Caco-2 (cell line): Measurements from ENCODE around the gene SH3GLB2. TPM values are rescaled to one million over a fixed set of nuclear protein-coding genes. Genes with fewer than 3 reads are reported as not detected.

Source experiments
- BruUV-seq: library from RNA; stranded (reverse); fragments of 400-500 nt; replicated peaks from 2 replicates; lab custom pipeline; 2021; lab: Mats Ljungman, UMichigan
- CTCF ChIA-PET: fragments of 300-600 bp; sonication (Branson Sonifier 250); formaldehyde crosslinking; loops from one replicate; lab custom pipeline; 2022; ENCODE audit warnings: antibody characterized with exemption; lab: Charles Lee
- POLR2A ChIA-PET: fragments of 300-600 bp; sonication (Branson Sonifier 250); formaldehyde crosslinking; loops from one replicate; lab custom pipeline; 2022; ENCODE audit warnings: antibody characterized with exemption; lab: Charles Lee
- DNase-seq, 2 experiments: peaks; one replicate each; pipeline versions ENCODE4 v3.0.0 to v3.0.0-alpha.2; 2020 to 2022
- H3K27me3 ChIP-seq: replicated peaks from 2 replicates; pipeline ENCODE4 v1.6.0; 2011; ENCODE audit warnings: low read length; ENCODE audit not compliant: control insufficient read depth, insufficient read depth
- H3K36me3 ChIP-seq: 2 replicates; pipeline ENCODE4 v1.5.1; 2011; ENCODE audit warnings: low read length; ENCODE audit not compliant: control insufficient read depth, insufficient read depth
- H3K4me1 ChIP-seq: fragments of 250-450 bp; sonication (Bioruptor Pico); 2 replicates; pipeline ENCODE4 v1.5.1; 2020; ENCODE audit warnings: mild to moderate bottlenecking
- H3K4me3 ChIP-seq: 2 replicates; pipeline ENCODE4 v1.5.1; 2011; ENCODE audit warnings: low read depth, mild to moderate bottlenecking, control low read depth, low read length
- H3K9me3 ChIP-seq: fragments of 250-450 bp; sonication (Bioruptor Pico); 2 replicates; pipeline ENCODE4 v1.5.1; 2020; ENCODE audit warnings: mild to moderate bottlenecking, moderate library complexity
- H3K27ac Mint-ChIP-seq: one replicate; pipeline ENCODE4 v1.8.0; 2022; ENCODE audit warnings: mixed read lengths; ENCODE audit not compliant: unreplicated experiment
- H3K27me3 Mint-ChIP-seq: one replicate; pipeline ENCODE4 v1.8.0; 2022; ENCODE audit warnings: mixed read lengths; ENCODE audit not compliant: insufficient read depth, unreplicated experiment
- H3K36me3 Mint-ChIP-seq: one replicate; pipeline ENCODE4 v1.8.0; 2022; ENCODE audit warnings: mild to moderate bottlenecking, mixed read lengths; ENCODE audit not compliant: insufficient read depth, unreplicated experiment
- H3K4me1 Mint-ChIP-seq: one replicate; pipeline ENCODE4 v1.8.0; 2022; ENCODE audit warnings: low read depth, mixed read lengths; ENCODE audit not compliant: unreplicated experiment
- H3K4me3 Mint-ChIP-seq: one replicate; pipeline ENCODE4 v1.8.0; 2022; ENCODE audit warnings: mild to moderate bottlenecking, moderate library complexity, mixed read lengths; ENCODE audit not compliant: unreplicated experiment
- H3K9me3 Mint-ChIP-seq: one replicate; pipeline ENCODE4 v1.8.0; 2022; ENCODE audit warnings: mixed read lengths; ENCODE audit not compliant: unreplicated experiment
- intact Hi-C: fragments of 100-400 bp; cut with micrococcal nuclease; formaldehyde crosslinking; loops from one replicate; pipeline ENCODE4 v1.10.0; 2022; ENCODE audit not compliant: unreplicated experiment
- total RNA-seq: library from RNA; stranded (reverse); gene quantifications from 2 replicates; pipeline ENCODE4 v1.2.3, GENCODE V29; 2022
- TF ChIP-seq, protein P1 (sequence below), 2 experiments: fragments of 200-600 bp in 1 of 2; IDR thresholded peaks; 1 replicate in 1 of 2; 2 replicates in 1 of 2; pipeline versions ENCODE4 v1.5.1 to v1.8.0; 2011 to 2022; ENCODE audit warnings: antibody characterized with exemption in 1 of 2, control low read depth in 1 of 2, inconsistent platforms in 1 of 2, low read depth in 1 of 2, low read length in 1 of 2, mild to moderate bottlenecking in 1 of 2, moderate library complexity in 1 of 2; ENCODE audit not compliant: insufficient read depth in 1 of 2, severe bottlenecking in 1 of 2, unreplicated experiment in 1 of 2

SH3GLB2 gene
- total RNA-seq, 1 experiment from 2014 or later = 66.7 TPM

DNA sequence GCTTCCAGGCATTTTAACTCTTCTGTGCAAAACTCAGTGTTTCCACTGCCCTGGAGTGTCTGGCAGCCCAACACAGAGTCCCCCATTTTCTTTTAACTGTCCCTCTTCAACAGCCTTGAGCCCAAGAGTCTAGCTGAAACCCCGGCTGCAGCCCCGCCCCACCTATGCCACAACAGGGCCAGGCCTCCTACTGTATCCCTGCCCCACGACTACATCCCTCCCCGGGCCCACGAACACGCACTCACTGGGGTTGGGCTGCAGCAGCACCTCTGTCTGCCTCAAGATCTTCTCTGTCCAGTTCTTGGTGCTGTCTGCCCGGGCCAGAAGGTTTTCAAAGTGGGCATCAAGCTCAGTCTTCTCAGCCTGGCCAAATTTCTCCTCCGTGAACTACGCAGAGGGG, 6.1 kb downstream of the SH3GLB2 start:
- Mint-ChIP-seq H3K4me3 (no peak overlapping the region), H3K9me3 (no peaks in the 10 kb centered on the region), H3K27ac (no peak overlapping the region), H3K36me3 (peaks cover 38% of the 10 kb centered on the region), H3K4me1 (peaks cover 31% of the 10 kb centered on the region), H3K27me3 (no peaks in the 10 kb centered on the region)
- H3K4me1 ChIP-seq = peaks cover 12% of the 10 kb centered on the region
- TF ChIP-seq, protein P1, sequence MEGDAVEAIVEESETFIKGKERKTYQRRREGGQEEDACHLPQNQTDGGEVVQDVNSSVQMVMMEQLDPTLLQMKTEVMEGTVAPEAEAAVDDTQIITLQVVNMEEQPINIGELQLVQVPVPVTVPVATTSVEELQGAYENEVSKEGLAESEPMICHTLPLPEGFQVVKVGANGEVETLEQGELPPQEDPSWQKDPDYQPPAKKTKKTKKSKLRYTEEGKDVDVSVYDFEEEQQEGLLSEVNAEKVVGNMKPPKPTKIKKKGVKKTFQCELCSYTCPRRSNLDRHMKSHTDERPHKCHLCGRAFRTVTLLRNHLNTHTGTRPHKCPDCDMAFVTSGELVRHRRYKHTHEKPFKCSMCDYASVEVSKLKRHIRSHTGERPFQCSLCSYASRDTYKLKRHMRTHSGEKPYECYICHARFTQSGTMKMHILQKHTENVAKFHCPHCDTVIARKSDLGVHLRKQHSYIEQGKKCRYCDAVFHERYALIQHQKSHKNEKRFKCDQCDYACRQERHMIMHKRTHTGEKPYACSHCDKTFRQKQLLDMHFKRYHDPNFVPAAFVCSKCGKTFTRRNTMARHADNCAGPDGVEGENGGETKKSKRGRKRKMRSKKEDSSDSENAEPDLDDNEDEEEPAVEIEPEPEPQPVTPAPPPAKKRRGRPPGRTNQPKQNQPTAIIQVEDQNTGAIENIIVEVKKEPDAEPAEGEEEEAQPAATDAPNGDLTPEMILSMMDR (IDR thresholded peaks at IDR 0.05; ENCODE audit: insufficient read depth in 1 of 2, low read depth in 1 of 2, low read length in 1 of 2, severe bottlenecking in 1 of 2, unreplicated experiment in 1 of 2) = no peak
- no peak for DNase-seq
- ChIA-PET POLR2A (no interaction called here), CTCF (interaction anchor here (0.6 kb wide), 1 partner anchor 154 kb away, joined by 3 read pairs; no protein-coding TSS in a partner anchor)
- no TSS peak for BruUV-seq
- no peaks in the 10 kb centered on the region for H3K27me3 ChIP-seq
- intact Hi-C loops = no loop called here
- no peak overlapping the region for H3K4me3 ChIP-seq
- no peaks in the 10 kb centered on the region for H3K36me3 ChIP-seq
- H3K9me3 ChIP-seq = no peaks in the 10 kb centered on the region

DNA sequence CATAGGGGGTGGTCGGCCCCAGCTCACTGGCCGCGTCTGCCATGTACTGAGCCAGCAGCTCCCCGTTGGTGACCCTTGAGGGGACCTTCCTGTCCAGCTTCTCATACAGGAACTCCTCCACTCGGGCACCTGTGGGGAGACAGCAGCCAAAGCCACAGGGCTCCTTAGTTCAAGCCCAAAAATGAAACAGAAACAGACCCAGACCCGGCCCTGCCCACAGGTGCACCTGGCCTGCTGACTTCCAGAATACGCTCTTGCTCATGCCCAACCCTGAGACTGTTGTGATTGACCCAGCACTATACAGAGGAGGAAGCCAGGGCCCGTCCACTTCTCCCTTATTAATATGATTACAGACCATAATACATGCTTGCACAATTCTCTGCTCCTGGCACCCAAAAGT, 7.0 kb downstream of the SH3GLB2 start:
- Mint-ChIP-seq H3K27me3 (no peaks in the 10 kb centered on the region), H3K4me1 (peaks cover 26% of the 10 kb centered on the region), H3K9me3 (no peaks in the 10 kb centered on the region), H3K4me3 (no peak overlapping the region), H3K27ac (no peak overlapping the region), H3K36me3 (peaks cover 33% of the 10 kb centered on the region)
- intact Hi-C loops = no loop called here
- BruUV-seq = no TSS peak
- ChIA-PET POLR2A (interaction anchor here (0.7 kb wide), 1 partner anchor 16 kb away, joined by 4 read pairs; no protein-coding TSS in a partner anchor), CTCF (interaction anchor here (0.6 kb wide), 1 partner anchor 173 kb away, joined by 4 read pairs; no protein-coding TSS in a partner anchor)
- H3K27me3 ChIP-seq = no peaks in the 10 kb centered on the region
- H3K9me3 ChIP-seq = no peaks in the 10 kb centered on the region
- TF ChIP-seq, protein P1 (IDR thresholded peaks at IDR 0.05; ENCODE audit: insufficient read depth in 1 of 2, low read depth in 1 of 2, low read length in 1 of 2, severe bottlenecking in 1 of 2, unreplicated experiment in 1 of 2) = no peak
- no peak for DNase-seq
- H3K4me1 ChIP-seq = peaks cover 4% of the 10 kb centered on the region
- no peaks in the 10 kb centered on the region for H3K36me3 ChIP-seq
- no peak overlapping the region for H3K4me3 ChIP-seq

DNA sequence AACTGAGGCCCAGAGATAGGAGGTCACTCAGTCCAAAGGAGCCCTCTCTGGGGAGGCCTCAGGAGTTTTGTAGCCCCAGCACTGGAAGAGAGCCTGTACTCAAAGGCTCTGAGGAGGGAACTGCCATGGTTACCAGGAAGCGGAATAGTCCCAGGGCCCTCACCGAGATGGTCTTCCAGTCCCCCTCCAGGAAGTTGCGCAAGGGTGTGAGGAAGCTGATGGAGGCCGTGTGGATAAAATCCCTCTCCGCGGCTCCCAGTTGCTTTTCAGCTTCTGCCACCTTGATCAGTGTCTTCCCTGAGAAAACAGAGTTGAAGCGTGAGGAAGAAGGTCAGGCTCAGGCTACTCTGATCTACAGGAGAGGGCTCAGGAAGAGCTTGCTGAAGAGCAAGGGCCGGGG, 13.5 kb downstream of the SH3GLB2 start:
- Mint-ChIP-seq H3K27me3 (no peaks in the 10 kb centered on the region), H3K36me3 (peaks cover 43% of the 10 kb centered on the region), H3K4me1 (no peaks in the 10 kb centered on the region), H3K27ac (no peak overlapping the region), H3K4me3 (no peak overlapping the region), H3K9me3 (no peaks in the 10 kb centered on the region)
- intact Hi-C loops = no loop called here
- no peak for DNase-seq
- Histone ChIP-seq H3K4me3 (no peak overlapping the region), H3K27me3 (no peaks in the 10 kb centered on the region), H3K4me1 (no peaks in the 10 kb centered on the region), H3K36me3 (peaks cover 2% of the 10 kb centered on the region; the same call in 1 of the 2 replicates), H3K9me3 (no peaks in the 10 kb centered on the region)
- BruUV-seq = no TSS peak
- TF ChIP-seq, protein P1 (IDR thresholded peaks at IDR 0.05; ENCODE audit: insufficient read depth in 1 of 2, low read depth in 1 of 2, low read length in 1 of 2, severe bottlenecking in 1 of 2, unreplicated experiment in 1 of 2) = no peak
- ChIA-PET CTCF (interaction anchor here (0.5 kb wide), 1 partner anchor 73 kb away, joined by 4 read pairs; no protein-coding TSS in a partner anchor), POLR2A (no interaction called here)
